HUDEP-2 (cell line): ENCODE measurements around the gene MIS18BP1.
"Not testable (repeated sequence)": the region's sequence is repeated elsewhere in the genome, so short reads cannot be mapped to it uniquely, and the experiment has no call there.

ENCODE experiments used
- DNase-seq, 76 experiments: peaks; one replicate each; lab custom pipeline; 2025; ENCODE audit not compliant: unreplicated experiment in 76 of 76; lab: John Stamatoyannopoulos, UW

MIS18BP1 gene

DNA sequence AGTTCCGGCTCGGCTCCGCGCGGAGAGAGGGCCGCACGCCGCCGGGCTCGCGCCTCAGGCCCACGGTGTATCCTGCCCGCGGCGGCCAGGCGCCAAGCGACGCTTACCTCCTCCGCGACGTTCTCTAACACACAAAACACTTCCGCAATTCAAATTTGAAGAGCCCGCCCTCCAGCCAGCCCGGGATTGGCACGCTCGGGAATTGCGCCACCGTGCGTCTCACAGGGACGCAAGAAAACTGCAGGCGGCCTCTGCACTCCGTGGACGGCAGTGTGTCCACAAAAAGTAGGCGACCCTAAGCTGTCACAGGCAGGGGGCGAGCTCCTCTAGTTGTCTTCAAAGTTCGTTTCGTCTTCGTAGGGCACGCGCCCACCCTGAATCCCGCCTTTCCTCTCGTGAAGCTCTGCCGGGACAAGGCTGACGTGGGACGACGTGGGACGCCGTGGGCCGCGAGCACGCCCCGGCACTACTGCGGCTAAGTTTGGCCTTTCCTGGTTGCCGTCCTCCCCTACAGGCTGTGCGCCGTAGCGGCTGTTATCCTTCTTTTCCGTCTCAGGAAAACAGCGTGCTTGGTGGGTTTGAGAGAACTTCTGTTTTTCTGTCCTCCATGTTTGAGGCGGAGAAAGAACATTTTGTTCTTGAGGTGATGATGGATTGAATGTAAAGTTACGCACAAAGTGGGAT is at the start of gene MIS18BP1:
Gene MIS18BP1, minus strand, starts transcription at position 133 of the 684 bp plus-strand sequence. CDS start 5,916 bp downstream, outside the sequence.
- peak; percentile 47 to 96 (median 91) for DNase-seq

DNA sequence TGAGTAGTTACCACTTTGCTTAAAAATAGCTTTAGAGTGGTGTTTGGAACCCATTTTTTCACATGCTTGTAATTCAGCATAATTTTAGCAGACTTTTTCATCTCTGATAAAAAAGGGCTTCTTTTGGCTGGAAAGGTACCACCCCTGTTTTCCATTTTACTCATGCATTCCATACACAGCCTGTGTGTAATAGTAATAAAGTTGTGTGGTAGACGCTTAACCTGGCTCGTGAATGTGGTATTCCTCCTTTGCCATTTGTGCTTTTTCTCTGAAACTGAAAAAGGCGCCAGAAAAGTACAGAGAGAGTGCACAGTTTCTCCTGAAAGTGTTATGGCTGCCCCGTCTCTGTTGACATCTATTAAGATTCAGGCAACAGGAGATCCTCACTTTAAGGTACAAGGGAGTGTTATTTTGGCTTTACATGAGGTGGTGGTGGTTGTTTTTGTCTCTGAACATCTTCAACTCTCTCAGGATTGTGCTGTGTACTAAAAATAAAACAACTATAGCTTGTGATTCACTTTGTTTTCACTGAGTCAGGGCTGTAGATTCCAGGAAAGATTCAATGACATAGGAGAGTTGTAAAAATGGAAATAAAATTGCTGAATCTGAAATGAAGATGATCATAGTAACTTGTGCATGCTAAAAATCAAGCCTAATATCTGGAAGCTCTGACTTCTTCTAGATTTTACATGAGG is 45.6 kb upstream of the MIS18BP1 start:
- no peak for DNase-seq

DNA sequence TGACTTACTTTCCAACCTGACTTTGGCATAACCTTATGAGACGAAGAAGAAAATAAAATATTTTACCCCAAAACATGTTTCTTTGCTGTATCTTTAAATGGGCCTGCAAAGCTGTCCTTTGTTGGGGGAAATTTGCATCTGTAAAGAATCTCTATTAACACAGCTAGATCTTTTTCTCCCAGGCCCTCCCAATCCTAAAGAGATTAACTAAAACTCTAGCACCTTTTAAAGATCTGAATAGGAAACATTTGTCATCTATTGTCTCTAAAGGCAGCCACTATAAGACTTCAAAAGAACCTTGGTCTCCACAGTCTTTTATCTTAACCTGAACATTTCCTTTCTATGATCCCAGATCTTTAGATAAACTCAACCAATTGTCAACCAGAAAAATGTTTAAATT is 41.8 kb upstream of the MIS18BP1 start:
- DNase-seq, result not testable (repeated sequence)

DNA sequence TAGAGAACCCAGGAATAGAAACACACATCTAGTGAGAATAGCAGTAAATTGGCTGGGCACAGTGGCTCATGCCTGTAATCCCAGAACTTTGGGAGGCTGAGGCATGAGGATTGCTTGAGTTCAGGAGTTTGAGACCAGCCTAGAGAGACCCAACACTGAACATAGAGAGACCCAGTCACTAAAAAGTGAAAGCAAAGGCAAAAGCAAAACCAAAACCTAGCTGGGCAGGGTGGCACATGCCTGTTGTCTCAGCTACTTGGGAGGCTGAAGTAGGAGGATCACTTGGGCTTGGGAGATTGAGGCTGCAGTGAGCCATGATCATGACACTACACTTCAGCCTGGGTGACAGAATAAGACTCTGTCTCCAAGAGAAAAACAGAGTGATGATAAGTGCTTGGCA is 37.5 kb upstream of the MIS18BP1 start:
- DNase-seq, result no peak

DNA sequence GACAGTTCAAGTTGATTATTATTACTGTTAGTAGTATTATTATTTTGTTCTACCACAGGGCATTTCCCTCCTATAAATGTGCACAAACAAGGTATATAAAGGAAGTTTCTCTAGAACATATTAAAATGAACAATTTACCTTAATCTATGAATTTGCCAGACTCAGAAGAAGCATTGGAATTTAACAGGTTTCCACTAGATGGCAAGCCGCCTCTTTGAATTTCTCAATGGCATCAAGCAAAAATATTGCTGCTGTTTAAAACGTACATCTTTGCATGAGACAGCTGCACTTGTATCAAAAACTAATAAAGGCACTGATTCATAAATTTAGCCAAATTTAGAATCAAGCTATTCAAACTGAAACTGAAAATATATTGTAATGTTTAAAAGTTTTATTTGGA is 34.6 kb upstream of the MIS18BP1 start:
- no peak for DNase-seq

DNA sequence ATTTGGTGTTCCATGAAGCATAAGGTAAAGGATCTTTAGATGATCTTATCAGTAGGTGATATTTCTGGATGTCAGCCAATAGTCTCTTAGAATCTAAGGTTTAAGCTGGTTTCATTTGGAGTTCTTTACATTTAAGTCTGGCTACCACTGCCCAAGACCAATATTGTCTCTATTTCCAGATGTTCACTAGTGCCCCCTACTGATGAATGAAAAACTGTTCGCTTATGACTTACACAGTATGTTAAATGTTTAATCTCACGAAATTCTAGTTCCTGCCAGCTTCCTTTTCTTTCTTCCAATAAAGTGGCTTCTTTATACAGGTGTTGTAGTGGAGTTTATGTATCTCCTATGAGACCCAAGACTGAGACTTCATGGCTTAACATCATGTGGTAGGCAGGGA is 31.8 kb upstream of the MIS18BP1 start:
- DNase-seq, result peak in 4 of 76 experiments; percentile 0 to 7 (median 3)

DNA sequence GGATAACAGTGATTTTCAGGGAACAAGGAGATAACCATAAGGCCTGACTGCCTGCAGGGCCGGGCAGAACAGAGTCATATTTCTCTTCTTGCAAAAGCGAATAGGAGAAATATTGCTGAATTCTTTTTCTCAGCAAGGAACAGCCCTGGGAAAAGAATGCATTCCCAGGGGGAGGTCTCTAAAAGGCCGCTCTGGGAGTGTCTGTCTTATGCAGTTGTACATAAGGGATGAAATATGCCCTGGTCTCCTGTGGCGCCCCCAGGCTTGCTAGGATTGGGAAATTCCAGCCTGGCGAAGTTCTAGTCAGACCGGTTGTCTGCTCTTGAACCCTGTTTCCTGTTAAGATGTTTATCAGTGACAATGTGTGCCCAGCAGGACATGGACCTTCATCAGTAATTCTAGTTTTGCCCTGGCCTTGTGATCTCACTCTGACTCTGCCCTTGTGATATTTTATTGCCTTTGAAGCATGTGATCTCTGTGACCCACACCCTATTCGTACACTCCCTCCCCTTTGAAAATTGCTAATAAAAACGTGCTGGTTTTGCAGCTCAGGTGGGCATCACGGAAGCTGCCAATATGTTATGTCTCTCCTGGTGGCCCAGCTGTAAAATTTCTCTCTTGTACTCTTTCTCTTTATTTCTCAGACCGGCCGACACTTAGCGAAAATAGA is 28.9 kb upstream of the MIS18BP1 start:
- not testable (repeated sequence) for DNase-seq

DNA sequence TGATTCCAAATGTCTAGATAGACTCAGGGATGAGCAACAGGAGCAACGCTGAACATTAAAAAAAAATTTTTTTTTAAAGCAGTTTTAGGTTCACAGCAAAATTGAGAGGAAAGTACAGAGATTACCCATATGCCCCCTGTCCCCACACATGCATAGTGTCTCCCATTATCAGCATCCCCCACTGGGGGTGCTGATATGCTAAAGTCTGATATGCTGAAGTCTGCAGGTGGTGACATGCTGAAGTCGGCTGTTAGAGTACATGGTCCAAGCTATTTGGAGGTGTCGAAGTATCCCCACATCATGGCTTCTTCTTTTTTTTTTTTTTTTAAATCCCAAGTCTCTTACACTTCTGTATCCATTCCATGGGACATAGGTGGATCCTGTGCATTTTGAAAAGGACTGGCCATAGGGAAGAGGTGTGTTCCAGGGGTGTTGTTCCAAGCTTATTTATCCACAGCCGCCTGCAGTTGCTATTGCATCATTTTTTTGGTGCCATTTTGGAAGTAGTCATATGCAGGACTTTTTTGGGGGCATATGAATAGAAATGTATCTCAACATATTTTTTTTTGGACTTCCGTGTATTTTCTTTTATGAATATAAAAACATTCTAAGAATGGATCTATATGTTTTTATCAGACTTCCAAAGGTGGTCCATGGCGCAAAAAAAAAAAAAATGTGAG is 19.0 kb upstream of the MIS18BP1 start:
- no peak for DNase-seq

DNA sequence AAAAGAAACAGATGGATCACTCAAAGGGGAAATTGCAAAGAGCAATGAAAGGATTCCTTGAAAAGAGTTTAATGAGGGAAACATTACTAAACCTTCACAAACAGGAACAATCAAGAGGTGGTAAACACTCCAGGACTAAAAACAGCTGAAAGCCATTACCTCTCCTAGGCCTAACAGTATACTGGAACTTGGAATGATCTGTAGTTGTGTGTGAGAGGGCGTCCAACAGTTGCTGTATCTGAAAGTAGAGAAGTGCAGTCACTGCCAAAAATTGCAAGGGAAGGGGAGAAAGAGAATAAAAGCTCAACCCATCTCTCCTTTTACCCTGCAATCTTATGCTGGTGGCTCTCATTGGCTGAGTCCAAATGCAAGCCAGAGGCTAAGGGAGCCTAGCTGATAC is 17.0 kb upstream of the MIS18BP1 start:
- no peak for DNase-seq

DNA sequence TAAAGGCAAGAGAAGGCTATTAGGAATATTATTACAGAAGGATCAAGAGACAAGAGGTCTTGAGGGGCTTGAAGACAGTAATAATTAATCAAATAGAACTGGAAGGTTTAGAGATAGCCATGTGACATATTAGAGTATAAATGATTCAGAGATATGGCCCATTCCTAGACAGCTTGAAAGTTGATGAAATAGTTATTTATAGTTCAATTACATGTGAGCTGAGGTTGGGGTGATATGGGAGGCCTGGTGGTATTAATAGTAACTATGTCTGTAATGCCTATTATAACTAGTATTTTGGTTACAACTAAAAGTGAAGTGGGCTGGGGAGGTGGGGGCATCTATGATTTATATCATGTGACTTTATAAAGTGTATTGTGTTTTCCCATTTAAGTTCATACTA is 14.1 kb upstream of the MIS18BP1 start:
- DNase-seq, result no peak

DNA sequence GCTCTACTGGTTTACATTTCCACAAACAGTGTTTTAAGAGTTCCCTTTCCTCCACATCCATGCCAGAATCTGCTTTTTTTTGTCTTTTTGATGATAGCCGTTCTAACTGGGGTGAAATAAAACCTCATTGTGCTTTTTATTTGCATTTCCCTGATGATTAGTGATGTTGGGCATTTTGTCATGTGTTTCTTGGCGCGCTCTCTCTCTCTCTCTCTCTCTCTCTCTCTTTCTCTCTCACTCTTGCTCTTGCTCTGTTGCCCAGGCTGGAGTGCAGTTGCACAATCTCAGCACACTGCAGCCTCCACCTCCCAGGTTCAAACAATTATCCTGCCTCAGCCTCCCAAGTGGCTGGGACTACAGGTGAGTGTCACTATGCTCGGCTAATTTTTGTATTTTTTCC is 9.6 kb upstream of the MIS18BP1 start:
- no peak for DNase-seq

DNA sequence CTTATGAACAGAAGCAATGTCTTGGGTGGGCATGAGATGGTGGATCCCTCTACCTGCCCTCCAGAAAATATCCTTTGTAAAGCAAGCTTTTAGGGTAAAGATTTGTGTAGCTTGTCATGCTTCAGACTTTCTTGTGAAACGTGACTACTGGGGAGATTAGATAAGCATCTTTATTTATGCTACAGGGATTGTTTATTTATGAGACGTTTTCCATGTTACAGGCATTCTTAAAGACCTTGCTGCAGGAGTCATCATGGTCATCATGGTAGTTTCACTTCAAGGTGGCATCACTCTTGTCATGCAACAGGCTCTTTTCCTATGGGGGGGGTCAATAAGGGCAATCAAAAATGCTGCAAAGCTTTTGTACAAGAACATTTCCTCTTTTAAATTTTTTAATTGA is 8.2 kb upstream of the MIS18BP1 start:
- no peak for DNase-seq

DNA sequence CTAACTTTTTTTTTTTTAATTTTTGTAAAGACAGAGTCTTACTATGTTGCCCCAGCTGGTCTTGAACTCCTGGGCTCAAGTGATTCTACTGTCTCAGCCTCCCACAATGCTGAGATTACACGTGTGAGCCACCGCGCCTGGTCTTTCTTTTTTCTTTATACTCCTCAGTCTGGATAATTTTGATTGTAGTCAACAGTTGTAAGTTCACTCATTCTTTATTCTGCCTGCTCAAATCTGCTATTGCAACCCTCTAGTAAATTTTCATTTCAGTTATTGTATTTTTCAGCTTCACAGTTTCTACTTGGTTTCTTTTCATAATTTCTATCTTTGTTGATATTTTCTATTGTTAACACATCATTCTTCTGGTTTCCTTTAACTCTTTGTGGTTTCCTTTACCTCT is 5.8 kb upstream of the MIS18BP1 start:
- DNase-seq, result no peak

DNA sequence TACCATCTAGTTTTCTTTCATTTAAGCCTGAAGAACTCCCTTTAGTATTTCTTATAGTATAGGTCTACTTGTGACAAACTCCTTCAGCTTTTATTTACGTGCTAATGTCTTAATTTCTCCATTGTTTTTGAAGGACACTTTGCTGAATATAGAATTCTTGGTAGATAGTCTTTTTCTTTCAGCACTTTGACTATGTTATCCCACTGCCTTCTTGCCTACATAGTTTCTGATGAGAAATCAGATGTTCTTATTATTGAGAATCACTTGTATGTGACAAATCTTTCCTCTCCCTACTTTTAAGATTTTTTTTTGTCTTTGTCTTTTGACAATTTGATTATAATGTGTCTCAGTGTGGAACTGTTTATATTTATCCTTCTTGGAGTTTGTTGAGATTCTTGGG is 5.1 kb upstream of the MIS18BP1 start:
- no peak for DNase-seq

DNA sequence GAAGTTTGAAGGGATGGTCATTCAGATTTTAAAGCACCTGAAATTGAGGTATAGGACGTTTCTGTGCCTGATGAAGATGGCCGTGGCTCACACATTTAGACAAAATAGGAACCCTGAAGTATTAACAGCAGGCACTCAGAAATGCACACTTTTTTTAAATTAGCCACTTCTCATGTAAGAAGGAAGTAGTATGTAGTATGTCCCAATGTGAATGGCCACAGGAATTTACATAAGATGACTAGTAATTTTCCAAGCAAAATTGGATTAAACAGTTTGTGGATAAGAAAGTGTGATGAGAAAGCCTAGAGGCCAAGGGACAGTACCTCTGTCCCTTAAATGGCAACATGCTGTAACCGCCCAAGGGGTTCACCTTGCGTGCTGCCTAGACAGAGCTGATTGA is 1.8 kb upstream of the MIS18BP1 start:
- no peak for DNase-seq

DNA sequence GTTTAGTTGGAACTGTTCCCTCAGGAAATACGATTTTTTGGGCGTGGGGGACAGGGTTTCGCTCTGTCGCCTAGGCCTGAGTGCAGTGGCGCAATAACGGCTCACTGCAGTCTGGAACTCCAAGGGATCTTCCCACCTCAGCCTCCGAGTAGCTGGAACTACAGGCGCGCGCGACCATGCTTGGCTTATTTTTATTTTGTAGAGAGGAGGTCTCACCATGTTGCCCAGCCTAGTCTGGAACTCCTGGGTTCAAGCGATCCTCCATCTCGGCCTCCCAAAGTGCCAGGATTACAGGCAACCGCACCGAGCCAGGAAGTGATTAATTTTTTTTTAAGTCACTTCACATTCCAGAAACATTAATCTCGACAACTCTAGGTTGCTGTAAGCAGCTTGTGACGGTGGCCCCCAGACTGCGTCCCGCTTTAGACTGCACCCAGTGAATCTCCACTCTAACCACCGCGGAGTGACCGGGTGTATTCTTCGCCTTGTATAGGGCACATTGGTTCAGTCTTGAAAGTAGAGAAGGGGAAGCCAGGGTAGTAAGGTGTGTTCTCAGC is 830 bp upstream of the MIS18BP1 start:
- peak in 2 of 76 experiments; percentile 18 to 38 for DNase-seq

DNA sequence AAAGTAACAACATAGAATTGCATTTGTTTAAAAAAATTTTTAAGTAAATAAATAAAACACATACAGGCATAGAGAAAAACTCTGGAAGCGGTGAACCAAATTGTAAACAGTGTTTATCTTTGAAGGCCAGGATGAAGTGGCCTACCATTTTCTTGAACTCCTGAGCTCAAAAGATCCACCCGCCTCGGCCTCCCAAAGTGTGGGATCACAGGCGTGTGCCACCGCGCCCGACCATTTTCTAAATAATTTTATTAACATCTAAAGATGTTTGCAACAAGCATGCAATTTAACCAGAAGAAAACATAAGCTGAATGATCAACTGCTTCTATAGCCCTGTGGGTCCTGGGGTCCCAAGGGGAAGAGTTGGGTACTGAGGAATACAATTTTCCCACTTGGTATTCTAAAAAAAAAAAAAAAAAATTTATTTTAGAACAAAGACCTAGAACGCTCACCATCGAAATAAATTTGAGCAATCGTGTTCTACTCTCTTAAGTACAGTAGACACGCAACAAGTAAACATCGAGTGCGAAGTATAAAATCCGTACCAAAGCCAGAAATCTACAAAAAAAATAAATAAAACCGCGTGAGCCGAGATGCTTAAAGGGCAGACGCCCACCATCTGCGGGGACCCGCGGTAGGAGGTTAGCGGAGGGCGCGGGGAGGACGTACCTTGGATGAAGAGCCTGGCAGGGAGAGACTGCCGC is 484 bp downstream of the MIS18BP1 start:
- peak in 34 of 76 experiments; percentile 2 to 49 (median 17) for DNase-seq

DNA sequence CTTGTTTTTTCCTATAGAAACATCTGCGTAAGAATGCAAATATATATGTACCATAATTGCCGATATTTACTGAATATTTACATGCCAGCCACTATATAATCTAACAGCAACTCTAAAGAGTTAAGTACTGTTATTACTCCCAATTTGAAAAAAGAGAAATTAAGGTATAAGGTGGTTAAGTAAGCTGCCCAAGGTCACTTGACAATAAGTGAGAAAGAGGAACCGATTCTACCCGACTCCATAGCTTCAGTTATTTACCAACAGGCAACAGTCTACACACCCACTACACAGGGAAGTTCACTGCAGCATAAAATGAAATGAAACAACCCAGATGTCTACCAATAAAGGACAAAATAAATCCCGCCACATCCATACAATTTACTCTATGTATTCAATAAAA is 1.1 kb downstream of the MIS18BP1 start:
- peak in 21 of 76 experiments; percentile 3 to 55 (median 19) for DNase-seq

DNA sequence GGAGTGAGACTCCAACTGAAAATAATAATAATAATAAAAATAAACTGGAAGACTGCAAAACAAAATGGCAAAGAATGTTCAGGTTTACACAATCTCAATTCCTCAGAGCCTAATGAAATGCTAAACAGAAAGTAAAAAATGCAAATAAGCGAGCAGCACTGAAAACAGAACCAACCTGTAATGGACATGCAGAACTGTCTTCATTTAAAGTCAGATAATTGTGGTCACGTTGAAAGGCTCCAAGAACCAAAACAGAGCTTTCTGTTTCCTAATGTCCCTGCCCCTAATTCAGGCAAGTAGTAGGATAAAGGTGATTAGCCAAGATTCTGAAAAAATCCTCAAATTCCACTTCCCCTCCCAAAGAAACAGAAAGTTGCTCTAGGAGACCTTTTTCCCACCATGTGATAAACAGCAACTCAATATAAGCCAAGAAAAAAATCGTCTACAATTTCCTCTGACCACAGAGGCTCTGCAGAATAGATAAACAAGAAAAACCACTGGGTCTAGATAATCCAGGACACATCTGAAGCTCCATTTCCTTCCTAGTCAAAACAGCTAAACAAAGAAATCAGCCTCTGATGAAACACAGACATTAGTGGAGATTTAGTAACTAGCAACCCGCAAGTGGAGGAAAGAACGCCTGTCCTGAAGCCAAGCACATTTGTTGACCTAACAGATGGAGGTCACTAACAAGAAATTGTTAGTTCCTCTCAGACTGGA is 3.0 kb downstream of the MIS18BP1 start:
- peak in 30 of 76 experiments; percentile 11 to 69 (median 32) for DNase-seq

DNA sequence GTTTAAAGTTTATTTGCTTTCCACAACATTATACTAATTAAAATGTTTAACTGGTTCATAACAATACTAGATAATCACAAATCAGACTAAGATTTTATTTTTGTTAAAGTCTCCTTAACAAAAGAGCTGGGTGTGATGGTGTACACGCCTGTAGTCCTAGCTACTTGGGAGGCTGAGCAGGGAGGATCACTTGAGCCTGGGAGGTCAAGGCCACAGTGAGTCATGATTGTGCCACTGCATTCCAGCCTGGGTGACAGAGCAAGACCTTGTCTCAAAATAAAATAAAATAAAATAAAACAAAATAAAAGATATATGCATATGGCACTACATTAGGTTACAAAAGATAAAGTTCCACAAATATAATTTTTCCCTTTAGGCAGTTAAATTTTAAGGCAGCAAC is 5.6 kb downstream of the MIS18BP1 start:
- DNase-seq, result peak in 2 of 76 experiments; percentile 3
